SK-N-SH (cell line): ENCODE results near the gene BRME1. TPM values are rescaled to one million over a fixed set of nuclear protein-coding genes. Genes with fewer than 3 reads are reported as not detected.

ENCODE experiments used
- CTCF ChIA-PET: fragments of 300-600, 350-600 bp; formaldehyde crosslinking; extraction: SDS; loops from one replicate; lab custom pipeline; 2021; lab: Yijun Ruan, JAX
- POLR2A ChIA-PET: fragments of 350-600 bp; sonication (Branson Sonifier 250); formaldehyde crosslinking; extraction: SDS; loops from one replicate; lab custom pipeline; 2020; ENCODE audit warnings: antibody characterized with exemption, inconsistent platforms; lab: Yijun Ruan, JAX
- DNase-seq: peaks from one replicate; pipeline ENCODE4 v3.0.0; 2012
- H2AFZ ChIP-seq: fragments of 200-600 bp; sonication (generic); 2 replicates; pipeline ENCODE4 v1.8.1; 2016; ENCODE audit warnings: antibody characterized with exemption, mild to moderate bottlenecking, low read depth
- H3F3A ChIP-seq: fragments of 200-600 bp; sonication (generic); replicated peaks from 2 replicates; pipeline ENCODE3; 2016; ENCODE audit warnings: antibody characterized with exemption, mild to moderate bottlenecking; ENCODE audit not compliant: insufficient read depth
- H3K27ac ChIP-seq, 2 experiments: fragments of 200-500 bp in 1 of 2; fragments of 200-600 bp in 1 of 2; sonication (Bioruptor generic) in 1 of 2; sonication (generic), shearing (Covaris generic) in 1 of 2; 2 replicates each; pipeline versions ENCODE4 v1.5.1 to v1.6.1; 2014 to 2016; ENCODE audit warnings: low read depth in 2 of 2, inconsistent platforms in 1 of 2, low read length in 1 of 2, mild to moderate bottlenecking in 1 of 2, mixed read lengths in 1 of 2
- H3K27me3 ChIP-seq: fragments of 200-600 bp; sonication (generic), shearing (Covaris generic); 2 replicates; pipeline ENCODE4 v1.6.1; 2016; ENCODE audit warnings: mixed run types; ENCODE audit not compliant: insufficient read depth
- H3K36me3 ChIP-seq, 2 experiments: fragments of 200-500 bp in 1 of 2; fragments of 200-600 bp in 1 of 2; sonication (Bioruptor generic) in 1 of 2; sonication (generic) in 1 of 2; replicated peaks in 1 of 2; 2 replicates each; pipeline versions ENCODE3 to v1.5.1; 2014 to 2016; ENCODE audit warnings: low read length in 1 of 2, mild to moderate bottlenecking in 1 of 2; ENCODE audit not compliant: insufficient read depth in 2 of 2, control insufficient read depth in 1 of 2
- H3K4me1 ChIP-seq, 2 experiments: fragments of 200-500 bp in 1 of 2; fragments of 200-600 bp in 1 of 2; sonication (Bioruptor generic) in 1 of 2; sonication (generic), shearing (Covaris generic) in 1 of 2; 2 replicates each; pipeline versions ENCODE4 v1.5.1 to v1.6.1; 2014 to 2016; ENCODE audit warnings: low read depth in 1 of 2, low read length in 1 of 2, mixed run types in 1 of 2; ENCODE audit not compliant: insufficient read depth in 2 of 2, control insufficient read depth in 1 of 2
- H3K4me2 ChIP-seq: fragments of 200-600 bp; sonication (generic), shearing (Covaris generic); 2 replicates; pipeline ENCODE4 v1.6.1; 2017; ENCODE audit warnings: mixed run types
- H3K4me3 ChIP-seq, 2 experiments: fragments of 200-500 bp in 1 of 2; fragments of 200-600 bp in 1 of 2; sonication (Bioruptor generic) in 1 of 2; sonication (generic), shearing (Covaris generic) in 1 of 2; 2 replicates each; pipeline versions ENCODE4 v1.5.1 to v1.8.1; 2014 to 2016; ENCODE audit warnings: low read depth in 2 of 2, inconsistent platforms in 1 of 2, low read length in 1 of 2, mild to moderate bottlenecking in 1 of 2, mixed read lengths in 1 of 2, moderate library complexity in 1 of 2
- H3K79me2 ChIP-seq: fragments of 200-600 bp; sonication (generic); 2 replicates; pipeline ENCODE4 v1.8.1; 2017; ENCODE audit warnings: mild to moderate bottlenecking; ENCODE audit not compliant: insufficient read depth
- H3K9ac ChIP-seq: fragments of 200-600 bp; sonication (generic); 2 replicates; pipeline ENCODE4 v1.6.1; 2017; ENCODE audit warnings: mixed run types
- H3K9me2 ChIP-seq: fragments of 200-600 bp; sonication (generic); 2 replicates; pipeline ENCODE4 v1.6.1; 2017; ENCODE audit warnings: mixed run types
- H3K9me3 ChIP-seq: fragments of 200-600 bp; sonication (generic); 2 replicates; pipeline ENCODE4 v1.6.1; 2017; ENCODE audit warnings: mixed run types, mild to moderate bottlenecking, moderate library complexity
- H4K20me1 ChIP-seq: fragments of 200-600 bp; sonication (generic); 2 replicates; pipeline ENCODE4 v1.6.1; 2017; ENCODE audit warnings: mild to moderate bottlenecking, mixed run types; ENCODE audit not compliant: insufficient read depth
- CHD2 ChIP-seq: fragments of 150-350 bp; IDR thresholded peaks from 2 replicates; pipeline ENCODE4 v1.6.1; 2018; ENCODE audit warnings: low read length; ENCODE audit not compliant: partially characterized antibody
- ELF1 ChIP-seq: IDR thresholded peaks from 2 replicates; pipeline ENCODE4 v1.4.0; 2012
- EP300 ChIP-seq, 2 experiments: IDR thresholded peaks; 2 replicates each; pipeline versions ENCODE4 v1.4.0 to v1.6.1; 2012; ENCODE audit warnings: borderline replicate concordance in 1 of 2, low read depth in 1 of 2, low read length in 1 of 2
- FOSL2 ChIP-seq: IDR thresholded peaks from 2 replicates; pipeline ENCODE4 v1.4.0; 2012; ENCODE audit warnings: low read depth, mild to moderate bottlenecking, moderate library complexity, borderline replicate concordance
- FOXJ3 ChIP-seq: sonication (generic); formaldehyde crosslinking; IDR thresholded peaks from 2 replicates; pipeline ENCODE4 v1.5.1; 2020; ENCODE audit warnings: mild to moderate bottlenecking, missing genetic modification reagents
- FOXM1 ChIP-seq: IDR thresholded peaks from 2 replicates; pipeline ENCODE4 v1.4.0; 2012; ENCODE audit warnings: low read depth, mild to moderate bottlenecking
- JUND ChIP-seq: IDR thresholded peaks from 2 replicates; pipeline ENCODE4 v1.4.0; 2012
- NFIC ChIP-seq: IDR thresholded peaks from 2 replicates; pipeline ENCODE4 v1.4.0; 2012; ENCODE audit warnings: borderline replicate concordance
- NRF1 ChIP-seq: IDR thresholded peaks from 2 replicates; pipeline ENCODE4 v1.6.1; 2012; ENCODE audit warnings: low read depth, mild to moderate bottlenecking, low read length
- POLR2AphosphoS5 ChIP-seq: IDR thresholded peaks from 2 replicates; pipeline ENCODE4 v1.6.1; 2012; ENCODE audit warnings: low read depth, low read length
- RAD21 ChIP-seq: IDR thresholded peaks from 2 replicates; pipeline ENCODE4 v1.6.1; 2012; ENCODE audit warnings: mild to moderate bottlenecking, low read length
- RCOR1 ChIP-seq: fragments of 150-350 bp; IDR thresholded peaks from 2 replicates; pipeline ENCODE4 v1.6.1; 2017; ENCODE audit warnings: antibody characterized with exemption, low read length
- RFX5 ChIP-seq: IDR thresholded peaks from 2 replicates; pipeline ENCODE4 v1.6.1; 2012; ENCODE audit warnings: mild to moderate bottlenecking, improper control_type of control experiment, low read length
- RXRA ChIP-seq: IDR thresholded peaks from 2 replicates; pipeline ENCODE4 v1.4.0; 2012; ENCODE audit warnings: low read depth, mild to moderate bottlenecking, borderline replicate concordance
- SIN3A ChIP-seq: IDR thresholded peaks from 2 replicates; pipeline ENCODE4 v1.6.1; 2012; ENCODE audit warnings: low read depth, mild to moderate bottlenecking, low read length, moderate library complexity, borderline replicate concordance
- SMC3 ChIP-seq: IDR thresholded peaks from 2 replicates; pipeline ENCODE4 v1.6.1; 2012; ENCODE audit warnings: low read depth, low read length, improper control_type of control experiment
- TAF1 ChIP-seq: IDR thresholded peaks from 2 replicates; pipeline ENCODE4 v1.6.1; 2012; ENCODE audit warnings: low read depth, mild to moderate bottlenecking, low read length, moderate library complexity, borderline replicate concordance
- TCF12 ChIP-seq: IDR thresholded peaks from 2 replicates; pipeline ENCODE4 v1.4.0; 2012
- TEAD4 ChIP-seq: IDR thresholded peaks from 2 replicates; pipeline ENCODE4 v1.4.0; 2012; ENCODE audit warnings: mild to moderate bottlenecking, borderline replicate concordance; ENCODE audit not compliant: insufficient read depth
- WGBS: methylation state at CpG from one replicate; pipeline ENCODE4 v1.1.6; 2017; ENCODE audit warnings: low lambda C conversion rate; 5-methylcytosine and 5-hydroxymethylcytosine counted together
- polyA plus RNA-seq, 3 experiments: library from polyadenylated mRNA; depleted of rRNA; stranded (reverse); fragments of >200 nt; gene quantifications; 2 replicates each; pipeline ENCODE4 v1.2.3, GENCODE V29; 2012
- TF ChIP-seq, protein P1 (sequence below): fragments of 200-600 bp; sonication (generic); IDR thresholded peaks from 2 replicates; pipeline ENCODE4 v1.6.1; 2017; ENCODE audit warnings: antibody characterized with exemption, mild to moderate bottlenecking, moderate library complexity
- TF ChIP-seq, protein P2 (sequence below): IDR thresholded peaks from 2 replicates; pipeline ENCODE4; 2012

The BRME1 gene
- polyA plus RNA-seq, 1 of the 3 experiments (the other 2 are of a cell fraction), result 1.5 TPM

DNA sequence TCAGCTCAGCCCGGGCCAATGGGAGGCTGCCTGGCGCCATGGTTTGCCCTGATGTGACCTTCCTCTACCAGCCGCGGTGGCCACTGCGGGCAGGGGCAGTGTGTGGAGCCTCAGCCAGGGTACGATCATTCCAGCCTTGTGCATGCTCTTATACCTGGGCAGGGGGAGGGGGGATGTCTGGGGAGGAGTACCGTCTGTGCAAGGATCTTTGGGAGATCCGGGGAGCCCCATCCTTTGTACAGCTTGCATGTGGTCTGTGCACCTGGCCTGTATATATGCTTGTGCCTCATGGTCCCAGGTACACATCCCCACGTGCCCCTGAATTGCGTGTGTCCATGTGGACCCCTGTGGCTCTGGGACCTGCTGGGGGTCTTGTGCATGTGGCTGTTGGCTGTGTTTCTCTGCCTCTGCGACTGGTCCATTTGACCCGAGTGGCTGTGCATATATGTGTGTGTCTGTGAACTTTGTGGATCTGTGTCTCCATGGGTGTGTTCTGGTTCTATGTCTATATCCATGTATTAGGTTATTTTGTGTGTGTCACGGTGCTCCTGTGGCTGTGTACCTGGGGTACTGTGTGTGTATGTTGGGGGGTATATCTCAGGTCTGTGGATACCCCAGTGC lies 41.8 kb downstream of the BRME1 start:
- ChIA-PET CTCF (interaction anchor here (1.0 to 8.2 kb wide), 11 partner anchors 13 to 266 kb away, joined by 3 to 133 read pairs (median 11); partner anchors contain the start of gene MISP3), POLR2A (no interaction called here)
- TF ChIP-seq SIN3A, result no peak
- TF ChIP-seq RXRA, result no peak
- no peak for TF ChIP-seq TCF12
- TF ChIP-seq RFX5, result no peak
- TF ChIP-seq SMC3, result no peak
- TF ChIP-seq NRF1, result no peak
- Histone ChIP-seq H3K9me2 (no peaks in the 10 kb centered on the region), H3K36me3 (no peaks in the 10 kb centered on the region), H3K9me3 (no peaks in the 10 kb centered on the region), H3F3A (peaks cover 30% of the 10 kb centered on the region), H3K4me1 (peaks cover 9 to 20% of the 10 kb centered on the region in 2 experiments; a peak in 3 of 4 replicates), H3K9ac (no peak overlapping the region), H3K4me3 (no peak overlapping the region), H3K27ac (peak overlapping the region in 1 of 2 experiments; percentile 35; a peak in 1 of 4 replicates), H2AFZ (no peak overlapping the region), H3K27me3 (no peaks in the 10 kb centered on the region), H3K79me2 (peaks cover 23% of the 10 kb centered on the region; the same call in 1 of the 2 replicates), H4K20me1 (no peaks in the 10 kb centered on the region), H3K4me2 (no peak overlapping the region)
- 91% methylated on average over 7 of the region's 13 CpGs for WGBS
- DNase-seq, result no peak

DNA sequence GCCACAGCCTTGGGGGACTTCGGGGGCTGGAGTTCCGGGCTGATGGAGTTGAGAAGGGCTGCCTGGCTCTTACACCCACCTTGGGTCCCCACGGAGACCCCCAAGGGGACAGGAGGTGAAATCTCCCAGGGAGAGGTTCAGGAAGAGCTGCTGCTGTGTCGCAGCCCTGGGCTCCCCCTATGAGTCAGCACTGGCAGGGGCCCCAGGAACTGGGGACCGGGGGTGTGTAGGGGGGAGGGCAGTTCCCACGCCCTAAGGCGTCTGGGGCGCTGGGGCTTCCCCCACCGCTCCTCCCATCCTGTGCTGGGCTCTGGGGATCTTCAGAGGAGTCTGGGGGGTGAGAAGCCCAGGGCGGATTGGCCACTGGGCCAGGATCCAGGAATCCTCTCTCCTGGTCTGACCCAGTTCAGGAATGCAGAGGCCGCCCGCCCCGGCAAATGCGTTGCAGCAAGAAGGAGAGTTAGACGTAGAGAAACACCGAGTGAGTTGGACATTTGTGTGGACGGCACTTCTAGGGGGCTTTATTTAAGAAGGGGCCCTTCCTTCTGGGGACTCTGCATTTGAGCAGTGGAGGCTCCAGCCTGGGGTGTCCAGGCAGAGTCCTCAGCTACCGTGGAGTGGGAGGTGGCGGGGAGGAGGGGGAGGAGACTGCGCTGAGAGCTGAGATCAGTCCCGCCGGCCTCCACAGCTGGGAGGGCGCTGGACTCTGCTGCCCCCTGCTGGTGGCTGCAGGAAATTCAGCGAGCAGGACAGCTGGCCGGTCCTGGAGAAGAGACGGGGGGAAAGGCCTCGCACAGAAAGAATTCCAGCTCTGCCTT lies 44.0 kb downstream of the BRME1 start:
- Histone ChIP-seq H3K9me2 (no peaks in the 10 kb centered on the region), H3K27me3 (no peaks in the 10 kb centered on the region), H3K4me3 (peak overlapping the region; percentile 39 to 61), H3K9ac (peak overlapping the region; percentile 96), H3K9me3 (no peaks in the 10 kb centered on the region), H3K27ac (peak overlapping the region; percentile 82 to 98), H2AFZ (no peak overlapping the region; the same call in 1 of the 2 replicates), H4K20me1 (no peaks in the 10 kb centered on the region), H3K4me1 (peaks cover 9 to 20% of the 10 kb centered on the region in 2 experiments; a peak in 3 of 4 replicates), H3K36me3 (no peaks in the 10 kb centered on the region), H3K79me2 (peaks cover 17% of the 10 kb centered on the region; the same call in 1 of the 2 replicates), H3F3A (peaks cover 34% of the 10 kb centered on the region), H3K4me2 (peak overlapping the region; percentile 72)
- ChIA-PET CTCF (interaction anchor here (0.6 to 8.2 kb wide), 35 partner anchors 9 to 273 kb away, joined by 3 to 133 read pairs (median 6); partner anchors contain the start of genes C19orf53, MRI1 and ZSWIM4), POLR2A (interaction anchor here (0.5 to 2.1 kb wide), 7 partner anchors 15 to 328 kb away, joined by 3 to 9 read pairs (median 4); partner anchors contain the start of genes C19orf53 and MRI1)
- peak; percentile 94 for DNase-seq
- 4% methylated on average over 22 of the region's 27 CpGs for WGBS
- peak; percentile 14 to 69; a peak in 2 of 4 replicates for TF ChIP-seq EP300 (IDR thresholded peaks at IDR 0.05; ENCODE audit: borderline replicate concordance in 1 of 2, low read depth in 1 of 2, low read length in 1 of 2)
- TF ChIP-seq RFX5, result no peak
- TF ChIP-seq JUND, result peak; percentile 58; the same call in 1 of the 2 replicates
- peak; percentile 58 for TF ChIP-seq POLR2AphosphoS5
- TF ChIP-seq RCOR1, result 0 out of 2 replicates have a peak, but pooled peaks have one; percentile 44
- peak; percentile 95 for TF ChIP-seq RAD21
- peak; percentile 96 for TF ChIP-seq SMC3
- no peak for TF ChIP-seq FOXJ3 (CRISPR knock-in tag)
- TF ChIP-seq TCF12, result peak; percentile 71
- TF ChIP-seq, protein P1, sequence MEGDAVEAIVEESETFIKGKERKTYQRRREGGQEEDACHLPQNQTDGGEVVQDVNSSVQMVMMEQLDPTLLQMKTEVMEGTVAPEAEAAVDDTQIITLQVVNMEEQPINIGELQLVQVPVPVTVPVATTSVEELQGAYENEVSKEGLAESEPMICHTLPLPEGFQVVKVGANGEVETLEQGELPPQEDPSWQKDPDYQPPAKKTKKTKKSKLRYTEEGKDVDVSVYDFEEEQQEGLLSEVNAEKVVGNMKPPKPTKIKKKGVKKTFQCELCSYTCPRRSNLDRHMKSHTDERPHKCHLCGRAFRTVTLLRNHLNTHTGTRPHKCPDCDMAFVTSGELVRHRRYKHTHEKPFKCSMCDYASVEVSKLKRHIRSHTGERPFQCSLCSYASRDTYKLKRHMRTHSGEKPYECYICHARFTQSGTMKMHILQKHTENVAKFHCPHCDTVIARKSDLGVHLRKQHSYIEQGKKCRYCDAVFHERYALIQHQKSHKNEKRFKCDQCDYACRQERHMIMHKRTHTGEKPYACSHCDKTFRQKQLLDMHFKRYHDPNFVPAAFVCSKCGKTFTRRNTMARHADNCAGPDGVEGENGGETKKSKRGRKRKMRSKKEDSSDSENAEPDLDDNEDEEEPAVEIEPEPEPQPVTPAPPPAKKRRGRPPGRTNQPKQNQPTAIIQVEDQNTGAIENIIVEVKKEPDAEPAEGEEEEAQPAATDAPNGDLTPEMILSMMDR, result peak; percentile 91
- no peak for TF ChIP-seq ELF1
- TF ChIP-seq FOXM1, result peak; percentile 30; the same call in 1 of the 2 replicates
- peak; percentile 49; the same call in 1 of the 2 replicates for TF ChIP-seq SIN3A
- TF ChIP-seq TEAD4, result peak; percentile 68; the same call in 1 of the 2 replicates
- TF ChIP-seq RXRA, result peak; percentile 66; the same call in 1 of the 2 replicates
- TF ChIP-seq NFIC, result peak; percentile 68
- TF ChIP-seq TAF1, result peak; percentile 31; the same call in 1 of the 2 replicates
- peak; percentile 69; the same call in 1 of the 2 replicates for TF ChIP-seq FOSL2
- TF ChIP-seq, protein P2, sequence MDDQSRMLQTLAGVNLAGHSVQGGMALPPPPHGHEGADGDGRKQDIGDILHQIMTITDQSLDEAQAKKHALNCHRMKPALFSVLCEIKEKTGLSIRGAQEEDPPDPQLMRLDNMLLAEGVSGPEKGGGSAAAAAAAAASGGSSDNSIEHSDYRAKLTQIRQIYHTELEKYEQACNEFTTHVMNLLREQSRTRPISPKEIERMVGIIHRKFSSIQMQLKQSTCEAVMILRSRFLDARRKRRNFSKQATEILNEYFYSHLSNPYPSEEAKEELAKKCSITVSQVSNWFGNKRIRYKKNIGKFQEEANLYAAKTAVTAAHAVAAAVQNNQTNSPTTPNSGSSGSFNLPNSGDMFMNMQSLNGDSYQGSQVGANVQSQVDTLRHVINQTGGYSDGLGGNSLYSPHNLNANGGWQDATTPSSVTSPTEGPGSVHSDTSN, result peak; percentile 37; the same call in 1 of the 2 replicates
- no peak for TF ChIP-seq CHD2
